ENCODE data around the gene PI4KB.
"Not testable (repeated sequence)": the region's sequence is repeated elsewhere in the genome, so short reads cannot be mapped to it uniquely, and the experiment has no call there.

PI4KB gene

DNA sequence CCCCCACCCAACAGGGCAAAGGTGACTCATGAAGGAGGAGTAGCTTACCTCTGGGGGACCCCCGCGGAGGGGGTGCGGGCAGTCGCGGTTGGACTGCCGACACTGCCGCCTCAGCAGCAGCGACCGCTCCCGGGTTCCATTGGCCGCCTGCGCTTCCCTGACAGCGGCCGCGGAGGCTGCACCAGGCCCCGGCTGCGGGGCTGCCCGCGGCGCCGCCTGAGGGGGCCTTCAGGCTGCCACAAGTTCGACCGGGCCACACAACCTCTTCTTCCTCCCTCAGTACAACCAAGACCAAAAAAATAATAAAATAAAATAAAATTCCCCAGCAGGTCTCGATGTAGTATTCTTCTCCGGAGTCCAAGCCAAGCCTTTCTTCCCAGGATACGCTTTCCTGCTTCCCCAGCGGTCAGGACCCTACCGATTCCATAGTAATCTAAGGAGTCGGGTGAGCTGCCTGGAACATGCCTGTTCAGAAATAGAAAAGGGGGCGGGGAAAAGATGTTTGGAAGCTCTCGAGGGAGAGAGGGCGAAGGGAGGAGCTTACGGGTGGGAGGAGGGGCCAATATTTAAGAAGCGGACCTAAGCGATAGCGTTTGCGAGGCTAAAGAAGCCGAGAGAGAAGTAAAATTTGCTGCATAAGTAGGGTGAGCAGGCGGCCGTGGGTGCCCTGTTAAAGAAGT lies at the start of gene PI4KB:
TSS of gene PI4KB (minus strand) at position 194 of the 680 bp plus-strand sequence. CDS start 10,935 bp downstream, outside the sequence.
- DNase-seq (ENCODE audit: low spot score), result peak; percentile 97

DNA sequence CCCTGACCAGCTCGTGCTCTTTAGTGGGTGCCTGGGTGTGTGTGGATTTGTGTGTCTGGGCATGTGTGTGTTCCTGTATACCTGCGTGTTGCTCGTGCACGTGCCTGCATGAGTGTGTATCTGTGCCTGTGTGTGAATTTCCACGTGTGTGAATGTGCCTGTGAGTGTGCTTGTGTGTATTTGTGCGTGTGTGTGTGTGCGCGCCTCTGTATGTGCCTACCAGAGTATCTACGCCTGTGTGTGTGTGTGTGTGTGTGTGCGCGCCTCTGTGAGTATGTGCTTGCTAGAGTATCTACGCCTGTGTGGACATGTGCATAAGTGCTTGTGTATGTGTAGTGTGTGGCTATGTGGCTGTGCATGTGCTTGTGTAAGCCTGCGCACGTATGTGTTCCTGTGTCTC lies 46.0 kb upstream of the PI4KB start:
- no peak for DNase-seq (ENCODE audit: low spot score)

DNA sequence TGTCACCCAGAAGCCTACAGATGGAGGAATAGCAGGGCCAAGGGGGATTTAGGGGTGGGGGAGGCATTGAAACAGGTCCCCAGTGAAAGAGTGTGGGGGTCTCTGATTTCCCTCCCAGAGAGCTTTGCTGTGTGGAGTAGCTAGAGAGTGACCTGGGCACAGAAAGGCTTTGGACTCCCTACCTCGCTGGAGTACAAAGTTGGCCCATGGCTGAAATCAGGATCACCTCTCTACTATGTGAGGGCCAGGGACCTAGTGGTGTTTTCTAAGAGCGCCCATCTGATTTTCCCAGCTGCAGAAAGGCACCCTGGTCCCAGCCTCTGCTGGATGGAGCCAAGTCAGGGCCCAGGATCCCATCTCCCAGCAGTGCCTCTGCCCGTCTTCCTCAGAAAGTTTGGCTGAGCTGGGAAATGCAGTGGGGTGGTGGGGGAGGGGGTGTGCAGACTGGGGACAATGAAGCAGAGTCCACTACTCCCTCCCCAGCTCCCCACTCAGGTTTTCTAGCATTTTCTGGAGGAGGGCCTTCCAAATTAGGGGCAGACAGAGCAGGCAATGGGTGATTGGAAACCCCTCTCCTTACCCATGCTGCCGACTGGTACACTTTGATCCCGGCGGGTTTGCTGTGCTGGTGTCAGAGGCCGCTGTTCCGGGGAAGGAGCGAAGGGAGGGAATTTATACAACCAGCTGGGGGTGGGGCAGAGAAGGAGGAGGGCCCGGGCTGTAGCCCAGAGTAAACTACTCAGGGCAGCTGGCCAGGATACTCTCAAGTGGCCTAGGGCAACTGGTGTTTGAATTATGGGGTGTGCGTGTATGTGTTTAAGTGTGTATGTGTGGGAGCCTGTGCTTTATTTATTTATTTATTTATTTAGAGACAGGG lies 45.1 kb upstream of the PI4KB start, which contains the start of gene SELENBP1:
TSS of gene SELENBP1 (minus strand) at position 648 of the 877 bp plus-strand sequence. CDS start at position 584, 64 bp downstream.
- DNase-seq (ENCODE audit: low spot score), result peak; percentile 81

DNA sequence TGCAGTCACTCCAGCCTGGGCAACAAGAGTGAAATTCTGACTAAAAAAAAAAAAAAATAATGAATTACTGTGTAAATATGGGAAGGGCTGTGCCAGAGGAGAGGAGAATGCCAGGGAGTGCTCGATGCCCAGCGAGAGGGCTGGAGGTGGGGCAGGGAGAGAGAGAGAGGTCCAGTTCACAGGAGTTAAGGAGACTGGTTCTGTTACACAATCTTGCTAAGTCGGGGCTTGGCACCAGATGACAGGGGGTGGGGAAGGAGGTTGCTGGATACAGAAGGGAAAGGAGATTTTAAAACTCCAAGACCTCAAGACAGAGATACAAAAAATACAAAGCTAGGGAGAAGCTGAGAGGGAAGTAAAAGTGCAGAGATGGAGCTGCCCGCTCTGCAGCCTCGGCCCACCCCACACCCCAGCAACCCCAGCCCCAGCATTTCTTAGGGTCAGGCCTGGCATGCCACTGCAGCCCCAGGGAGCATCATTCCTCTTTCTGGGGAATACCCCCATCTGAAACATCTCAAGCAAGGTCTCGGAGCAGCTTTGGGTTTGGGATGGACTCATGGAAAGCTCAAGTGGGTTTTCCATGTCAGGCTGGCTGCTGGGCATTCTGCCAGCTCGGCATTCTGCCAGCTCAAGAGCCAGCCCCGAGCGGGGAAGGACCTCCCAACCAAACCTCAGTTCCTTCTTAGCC lies 44.3 kb upstream of the PI4KB start:
- no peak for DNase-seq (ENCODE audit: low spot score)

DNA sequence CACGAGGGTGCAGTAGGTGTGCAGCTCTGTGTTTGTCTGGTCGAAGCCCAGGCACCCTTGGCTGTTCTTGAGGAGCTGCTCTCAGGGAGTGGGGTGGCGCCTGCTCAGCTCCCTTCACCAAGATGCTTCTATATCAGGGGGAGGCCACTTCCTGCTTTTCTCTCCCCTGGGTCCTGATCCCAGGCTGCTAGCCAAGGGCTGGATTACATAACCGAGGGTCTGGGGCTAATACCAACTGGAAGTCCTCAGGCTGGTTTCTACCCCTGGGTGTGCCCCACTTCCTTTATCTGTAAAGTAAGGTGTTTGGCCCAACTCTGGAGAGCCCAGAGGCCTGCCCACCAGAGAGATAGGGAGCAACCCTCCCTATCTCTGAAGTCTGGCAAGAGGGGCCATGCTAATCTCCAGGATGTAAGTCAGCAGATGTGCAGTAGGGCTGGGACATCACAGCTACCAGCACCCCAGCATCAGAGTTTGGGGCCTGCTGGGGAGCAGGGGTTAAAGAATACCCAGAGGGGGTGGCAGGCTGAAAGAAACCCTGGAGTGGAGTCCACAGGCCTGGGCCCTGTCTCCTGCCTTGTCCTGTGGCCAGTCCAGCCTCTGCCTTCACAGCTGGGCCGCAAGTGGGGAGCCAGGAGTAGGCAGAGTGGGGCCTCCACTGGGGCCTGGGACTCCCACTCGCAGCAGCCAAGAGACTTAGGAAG lies 43.1 kb upstream of the PI4KB start:
- no peak for DNase-seq (ENCODE audit: low spot score)

DNA sequence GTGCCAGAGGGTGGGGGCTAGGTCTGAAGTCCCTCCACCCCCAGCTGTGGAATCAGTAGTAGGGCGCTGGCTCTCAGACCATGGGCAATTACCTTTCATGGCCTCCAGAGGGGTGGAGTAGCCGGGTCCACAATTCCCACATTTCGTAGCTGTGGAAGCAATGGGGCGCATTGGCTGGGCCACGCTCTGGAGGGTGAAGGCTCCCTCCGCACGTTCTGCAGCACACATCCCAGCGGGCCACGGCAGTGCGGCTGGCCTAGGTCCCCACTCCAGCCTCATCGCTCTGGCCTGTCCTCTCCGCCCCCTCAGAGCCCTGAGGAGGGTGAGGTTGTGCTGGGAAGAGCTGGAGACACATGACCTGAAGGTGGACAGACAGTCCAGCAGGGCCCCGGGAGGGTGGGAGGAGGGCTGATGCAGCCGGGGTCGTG lies 42.4 kb upstream of the PI4KB start:
- DNase-seq (ENCODE audit: low spot score), result no peak

DNA sequence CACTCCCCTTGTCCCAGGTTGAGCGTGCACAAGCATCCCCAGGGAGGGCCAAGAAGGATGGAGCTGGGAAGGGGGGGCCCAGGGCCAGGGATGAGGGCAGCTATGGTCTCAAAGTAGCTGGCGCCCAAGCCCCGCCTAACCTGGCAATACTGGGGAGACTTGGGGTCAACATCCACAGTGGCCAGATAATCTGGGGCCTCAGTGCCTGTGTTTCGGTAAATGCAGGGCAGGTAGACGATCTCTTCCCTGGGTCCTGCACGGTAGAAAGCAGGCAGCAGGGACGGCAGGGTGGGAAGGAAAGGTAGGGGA lies 42.0 kb upstream of the PI4KB start:
- DNase-seq (ENCODE audit: low spot score), result no peak

DNA sequence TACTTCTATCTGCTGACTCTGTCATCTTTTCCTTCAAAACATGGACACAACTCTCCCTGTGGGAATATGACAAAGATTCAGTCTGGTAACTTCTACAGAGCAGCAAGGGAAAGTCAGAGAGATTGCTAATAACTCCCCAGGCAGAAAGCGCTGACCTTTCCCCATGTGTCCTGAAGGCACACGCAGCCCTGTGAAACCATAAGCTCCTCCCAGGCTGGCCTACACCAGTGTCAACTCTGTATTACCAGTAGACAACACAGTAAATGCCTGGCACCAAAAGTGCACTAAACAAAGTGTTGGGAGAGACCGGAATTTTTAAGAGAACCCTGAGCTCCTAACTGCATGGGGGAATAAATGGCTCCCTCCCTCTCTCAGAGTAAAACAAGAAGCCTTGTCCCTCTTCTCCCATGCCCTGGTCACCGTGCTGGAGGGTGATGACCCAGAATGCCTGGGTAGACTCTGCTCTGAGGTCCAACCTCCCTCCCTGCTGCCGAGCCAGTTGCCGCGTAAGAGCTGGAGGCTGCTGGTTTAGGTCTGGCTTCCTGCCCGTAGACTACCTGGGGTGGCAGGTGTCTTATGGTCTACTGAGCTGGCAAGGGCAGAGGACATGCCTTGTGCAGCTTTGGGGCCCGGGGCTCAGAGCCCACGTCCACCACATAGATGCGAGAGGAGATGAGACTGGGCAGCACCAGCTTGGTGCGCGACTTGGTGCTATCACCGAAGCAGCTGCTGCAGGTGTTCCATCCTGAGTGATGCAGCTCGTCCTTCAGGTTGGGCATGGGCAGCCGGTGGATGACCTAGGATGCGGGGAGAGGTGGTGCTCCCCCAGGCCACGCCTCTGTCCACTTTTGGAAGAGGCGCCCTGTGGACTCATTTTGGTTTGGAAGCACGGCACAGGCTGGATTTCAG lies 41.4 kb upstream of the PI4KB start:
- DNase-seq (ENCODE audit: low spot score), result no peak

DNA sequence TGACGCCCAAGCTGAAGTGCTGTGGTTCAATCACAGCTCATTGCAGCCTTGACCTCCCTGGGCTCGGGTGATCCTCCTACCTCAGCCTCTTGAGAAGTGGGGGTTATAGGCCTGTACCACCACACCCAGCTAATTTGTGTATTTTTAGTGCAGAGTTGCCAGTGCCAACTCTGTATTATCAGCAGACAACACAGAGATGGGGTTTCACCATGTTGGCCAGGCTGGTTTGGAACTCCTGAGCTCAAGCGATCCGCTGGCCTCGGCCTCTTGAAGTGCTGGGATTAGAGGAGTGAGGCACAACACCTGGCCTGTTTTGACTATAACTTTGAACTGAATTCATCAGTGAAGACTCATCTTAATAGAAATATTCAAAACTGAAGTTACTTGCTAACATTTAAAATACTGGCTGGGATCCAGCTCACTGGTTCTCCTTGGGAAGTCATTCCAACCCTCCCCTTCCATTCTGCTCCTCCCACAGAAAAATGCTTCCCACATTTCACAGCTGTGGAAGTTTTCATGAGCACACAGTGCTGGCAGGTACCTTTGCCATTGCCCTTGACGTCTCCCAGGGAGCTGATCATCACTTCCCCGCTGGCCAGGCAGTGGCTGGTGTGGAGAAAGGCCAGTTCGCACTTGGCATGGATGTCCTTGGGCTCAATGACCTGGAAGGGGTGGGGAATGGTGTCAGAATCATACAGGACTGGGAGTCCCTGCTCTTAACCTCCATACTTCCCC lies 40.6 kb upstream of the PI4KB start:
- no peak for DNase-seq (ENCODE audit: low spot score)

DNA sequence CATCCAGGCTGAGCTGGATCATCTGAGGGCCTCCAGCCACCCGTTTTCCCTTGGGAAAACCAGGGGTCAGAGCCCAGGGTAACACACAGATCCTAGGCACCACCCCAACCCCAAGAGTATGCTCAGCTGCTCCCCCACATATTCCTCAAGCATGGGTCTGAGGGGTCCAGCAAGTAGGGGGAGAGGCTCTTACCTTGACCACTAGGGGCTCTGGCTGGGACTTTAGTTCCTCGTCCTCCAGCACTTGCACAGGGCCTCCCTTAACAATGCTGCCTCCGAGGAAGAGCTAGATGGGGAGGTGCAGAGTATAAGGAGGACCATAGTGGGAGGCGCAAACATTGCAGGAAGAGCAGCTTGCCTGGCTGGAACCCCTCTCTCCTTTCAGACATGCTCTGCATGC lies 37.8 kb upstream of the PI4KB start:
- DNase-seq (ENCODE audit: low spot score), result no peak

DNA sequence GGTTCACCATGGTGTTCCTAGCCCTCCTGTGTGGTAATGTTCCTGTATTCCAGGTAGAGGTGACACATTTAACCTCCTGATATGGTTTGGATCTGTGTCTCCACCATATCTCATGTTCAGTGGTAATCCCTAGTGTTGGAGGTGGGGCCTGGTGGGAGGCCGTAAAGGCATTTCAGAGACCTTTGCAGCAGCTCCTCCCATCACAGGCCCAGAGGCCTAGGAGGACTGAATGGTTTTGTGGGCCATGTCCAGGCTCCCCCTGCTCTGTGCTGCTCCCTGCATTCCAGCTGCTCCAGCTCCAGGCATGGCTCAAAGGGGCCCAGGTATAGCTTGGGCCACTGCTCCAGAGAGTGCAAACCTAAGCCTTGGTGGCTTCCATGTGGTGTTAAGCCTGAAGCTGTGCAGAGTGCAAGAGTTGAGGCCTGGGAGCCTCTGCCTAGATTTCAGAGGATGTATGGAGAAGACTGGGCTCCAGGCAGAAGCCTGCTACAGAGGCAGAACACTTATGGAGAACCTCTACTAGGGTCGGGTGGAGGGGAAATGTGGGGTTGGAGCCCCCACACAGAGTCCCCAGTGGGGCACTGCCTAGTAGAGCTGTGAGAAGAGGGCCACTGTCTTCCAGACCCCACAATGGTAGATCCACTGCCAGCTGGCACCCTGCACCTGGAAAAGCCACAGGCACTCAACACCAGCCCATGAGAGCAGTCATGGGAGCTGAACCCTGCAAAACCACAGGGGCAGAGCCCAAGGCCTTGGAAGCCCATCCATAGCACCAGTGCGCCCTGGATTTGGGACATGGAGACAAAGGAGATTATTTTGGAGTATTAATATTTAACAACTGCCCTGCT lies 35.3 kb upstream of the PI4KB start:
- no peak for DNase-seq (ENCODE audit: low spot score)

DNA sequence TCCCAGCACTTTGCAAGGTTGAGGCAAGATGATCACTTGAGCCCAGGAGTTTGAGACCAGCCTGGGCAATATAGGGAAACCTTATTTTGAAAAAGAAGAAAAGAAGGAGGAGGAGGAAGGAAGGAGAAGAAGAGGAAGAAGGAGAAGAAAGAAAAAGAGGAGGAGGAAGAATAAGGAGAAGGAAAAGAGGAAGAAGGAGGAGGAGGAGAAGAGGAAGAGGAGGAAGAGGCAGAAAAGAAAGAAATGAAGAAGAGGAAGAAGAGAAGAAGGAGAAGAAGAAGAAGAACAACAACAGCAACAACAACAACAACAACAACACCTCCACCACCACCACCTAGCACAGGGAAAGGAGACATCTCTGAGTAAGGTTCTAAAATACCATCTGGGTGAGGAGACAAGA lies 34.7 kb upstream of the PI4KB start:
- DNase-seq (ENCODE audit: low spot score), result no peak

DNA sequence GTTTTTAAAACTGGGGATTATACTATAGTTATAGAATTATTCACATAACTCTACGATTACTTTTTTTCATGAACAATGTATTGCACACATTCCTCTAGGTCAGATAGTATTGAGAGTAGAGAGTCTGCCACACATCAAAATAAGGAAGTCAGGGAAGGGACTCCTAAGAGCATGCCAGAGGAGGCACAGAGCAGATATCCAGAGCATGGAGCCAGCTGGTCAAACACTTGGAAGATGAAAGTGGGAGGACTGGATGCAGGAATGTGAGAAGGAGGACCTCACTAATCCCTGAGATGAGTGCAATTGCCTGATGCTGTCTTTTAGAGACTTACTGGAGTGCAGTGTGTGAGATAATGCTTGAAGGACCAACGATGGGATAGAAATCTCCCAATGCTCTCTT lies 29.5 kb upstream of the PI4KB start:
- no peak for DNase-seq (ENCODE audit: low spot score)

DNA sequence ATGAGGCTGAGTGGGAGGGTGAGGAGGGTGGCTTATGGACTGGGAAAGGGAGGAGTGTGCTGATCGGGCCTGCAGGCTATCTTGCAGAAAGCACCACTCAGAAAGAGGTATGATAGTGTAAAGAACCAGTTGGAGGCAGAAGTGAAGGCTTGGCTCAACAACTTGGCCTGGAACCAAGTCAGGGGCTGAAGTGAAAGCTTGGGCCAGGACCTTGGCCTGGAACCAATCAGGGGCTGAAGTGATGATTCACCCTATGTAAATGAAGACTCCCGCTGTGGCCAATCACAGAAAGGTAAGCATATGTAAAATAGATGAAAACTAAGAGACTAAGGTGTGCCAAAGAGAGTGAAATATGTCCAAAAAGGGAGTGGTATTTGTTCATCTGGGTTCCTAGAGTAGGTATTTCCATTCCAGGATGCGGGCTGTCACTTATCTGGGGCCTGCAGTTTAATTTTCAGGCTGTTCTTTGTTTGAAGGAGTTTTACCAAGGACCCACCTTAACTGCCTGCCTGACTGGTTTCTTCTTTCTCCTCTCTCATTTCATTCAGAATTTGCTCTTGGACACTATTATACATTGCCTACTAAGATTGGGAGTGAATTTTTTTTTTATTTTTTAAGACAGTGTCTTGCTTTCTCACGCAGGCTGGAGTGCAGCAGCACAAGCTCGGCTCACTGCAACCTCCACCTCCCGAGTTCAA lies 25.0 kb upstream of the PI4KB start:
- no peak for DNase-seq (ENCODE audit: low spot score)

DNA sequence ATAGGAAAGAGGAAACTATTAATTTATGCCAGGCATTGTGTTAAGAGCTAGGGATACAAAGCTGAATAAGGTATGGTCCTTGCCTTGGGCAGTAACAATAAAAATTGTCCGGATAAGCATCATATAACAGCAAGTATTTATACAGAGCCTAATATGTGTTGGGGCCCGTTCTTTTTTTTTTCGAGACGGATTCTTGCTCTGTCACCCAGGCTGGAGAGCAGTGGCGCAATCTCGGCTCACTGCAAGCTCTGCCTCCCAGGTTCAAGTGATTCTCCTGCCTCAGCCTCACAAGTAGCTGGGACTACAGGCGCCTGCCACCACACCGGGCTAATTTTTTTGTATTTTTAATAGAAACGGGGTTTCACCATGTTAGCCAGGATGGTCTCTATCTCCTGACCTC lies 23.1 kb upstream of the PI4KB start:
- not testable (repeated sequence) for DNase-seq (ENCODE audit: low spot score)

DNA sequence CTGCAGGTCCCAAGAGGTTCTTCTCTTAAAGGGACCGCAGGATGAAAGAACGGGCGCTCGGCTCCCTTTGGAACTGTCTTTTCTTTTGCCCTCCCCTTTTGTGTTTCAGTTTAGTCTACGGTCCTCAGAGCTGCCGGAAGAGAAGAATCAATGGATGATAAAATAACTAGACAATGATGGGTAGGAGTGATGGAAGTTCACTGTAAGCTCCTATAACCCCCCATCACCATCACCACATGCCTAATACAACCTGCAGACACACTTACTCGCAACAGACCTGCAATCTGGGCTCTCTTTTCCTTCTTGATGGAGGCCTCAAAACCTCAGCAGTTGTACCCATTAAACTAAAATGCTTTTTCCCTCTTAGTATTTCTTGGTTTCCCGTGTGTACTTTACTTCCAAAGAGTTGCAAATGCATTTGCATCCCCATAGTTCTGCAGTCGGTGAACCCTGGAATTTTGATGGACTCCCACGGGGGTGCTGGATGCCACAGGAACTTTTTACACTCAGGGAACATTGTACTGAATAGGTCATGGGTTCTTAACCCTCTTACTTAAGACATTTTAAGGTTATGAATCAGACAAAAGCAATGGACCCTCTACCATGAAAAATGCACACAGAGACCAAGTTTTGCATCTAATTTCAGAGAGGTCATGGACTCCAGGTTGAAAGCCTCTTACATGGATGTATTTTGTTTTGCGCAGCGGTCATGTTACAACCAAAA lies 20.5 kb upstream of the PI4KB start:
- no peak for DNase-seq (ENCODE audit: low spot score)

DNA sequence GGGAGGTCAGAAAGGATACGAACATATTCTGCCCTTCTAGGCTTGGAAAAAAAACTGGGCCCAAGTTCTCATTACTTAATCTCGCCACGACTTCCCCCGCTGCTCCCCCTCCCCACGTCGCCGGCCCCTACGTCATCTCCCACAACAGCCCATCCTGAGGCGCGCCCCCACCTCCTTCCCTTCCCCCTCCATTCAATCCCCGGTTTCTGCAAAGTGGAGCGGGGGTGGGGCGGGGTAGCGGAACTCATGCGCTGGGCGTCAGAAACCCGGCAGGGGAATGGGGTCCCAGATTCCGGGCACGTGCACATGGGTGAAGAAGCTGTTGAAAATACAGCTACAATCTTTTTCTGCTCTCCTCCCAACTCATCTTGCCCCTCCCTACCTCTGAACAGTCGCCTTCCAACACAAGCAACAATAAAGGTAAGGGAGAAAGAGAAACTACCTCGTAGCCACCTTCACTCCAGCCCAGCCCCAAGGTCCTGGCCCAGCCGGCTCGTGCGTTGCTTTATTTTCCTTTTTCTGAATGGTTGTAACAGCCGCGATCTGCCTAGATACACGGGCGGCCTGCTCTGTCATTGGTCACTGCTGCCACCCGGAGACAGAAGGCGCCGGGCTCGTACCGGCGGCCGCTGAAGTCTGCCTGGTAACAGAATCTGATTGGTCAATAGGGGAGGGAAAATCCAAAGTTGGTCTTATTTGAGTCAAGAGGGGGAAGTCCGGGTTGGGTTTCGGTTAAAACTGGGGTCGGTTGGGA lies 19.7 kb upstream of the PI4KB start, which contains the start of gene RFX5:
TSS of gene RFX5 (minus strand) at position 484 of the 754 bp plus-strand sequence. CDS start 932 bp downstream, outside the sequence.
- DNase-seq (ENCODE audit: low spot score), result peak; percentile 92

All from iPS-NIHi11 (cell line).